HG02763 (cell line): ENCODE results near the gene METTL1.
"Not testable (repeated sequence)": the region's sequence is repeated elsewhere in the genome, so short reads cannot be mapped to it uniquely, and the experiment has no call there.

ENCODE experiments used
- ATAC-seq: cut with Tn5 transposase; IDR thresholded peaks from one replicate; pipeline ENCODE4 v1.9.1; 2021; ENCODE audit warnings: mild to moderate bottlenecking, moderate library complexity; ENCODE audit not compliant: unreplicated experiment

Gene METTL1

DNA sequence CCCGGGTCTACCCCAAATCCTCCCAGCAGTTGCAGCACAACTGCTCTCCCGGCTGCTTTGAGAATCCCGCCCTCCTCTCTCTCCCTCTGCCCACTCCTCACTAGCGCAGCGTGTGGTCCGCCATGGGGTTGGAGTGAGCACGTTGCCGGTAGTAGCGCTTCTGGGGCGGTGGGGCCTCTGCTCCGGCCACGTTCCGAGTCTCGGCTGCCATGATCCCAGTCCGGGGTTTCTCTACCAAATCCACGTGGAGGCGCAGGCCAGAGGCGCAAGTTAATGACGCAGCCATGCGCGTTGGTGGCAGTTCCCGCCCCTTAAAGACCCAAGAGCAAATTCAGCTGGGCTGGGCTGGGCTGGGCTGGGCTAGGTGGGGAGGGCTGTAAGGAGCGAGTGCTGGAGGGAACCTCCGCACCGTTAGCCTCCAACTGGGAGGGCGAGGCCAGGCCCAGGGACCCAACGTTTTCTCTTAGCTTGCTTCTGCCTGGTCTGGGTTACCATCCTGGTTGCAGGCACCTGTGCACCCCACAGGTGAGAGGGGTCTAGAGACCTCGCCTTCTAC is at the start of gene METTL1:
TSS of gene METTL1 (minus strand) at position 233 of the 556 bp plus-strand sequence. CDS start at position 211, 22 bp downstream.
- ATAC-seq: peak; percentile 76

DNA sequence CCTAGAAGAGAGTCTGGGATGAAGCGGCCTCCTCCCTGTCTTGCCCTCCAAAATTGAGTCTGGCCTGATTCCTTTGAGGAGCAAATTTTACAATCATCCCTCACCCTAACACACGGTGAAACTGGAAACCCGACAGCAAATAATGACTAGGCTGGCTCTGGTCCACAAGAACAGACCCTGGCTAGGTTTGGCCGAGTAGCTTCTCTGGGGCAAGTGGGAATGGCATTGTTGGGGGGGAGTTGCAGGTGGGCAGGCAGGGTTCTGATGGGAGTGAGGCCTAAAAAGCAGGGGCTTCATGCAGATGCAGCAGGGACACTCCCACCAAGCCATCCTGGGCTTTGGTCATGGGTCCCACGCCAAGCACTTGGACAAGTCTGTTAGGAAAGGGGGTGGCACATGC is 49.1 kb upstream of the METTL1 start:
- not testable (repeated sequence) for ATAC-seq

DNA sequence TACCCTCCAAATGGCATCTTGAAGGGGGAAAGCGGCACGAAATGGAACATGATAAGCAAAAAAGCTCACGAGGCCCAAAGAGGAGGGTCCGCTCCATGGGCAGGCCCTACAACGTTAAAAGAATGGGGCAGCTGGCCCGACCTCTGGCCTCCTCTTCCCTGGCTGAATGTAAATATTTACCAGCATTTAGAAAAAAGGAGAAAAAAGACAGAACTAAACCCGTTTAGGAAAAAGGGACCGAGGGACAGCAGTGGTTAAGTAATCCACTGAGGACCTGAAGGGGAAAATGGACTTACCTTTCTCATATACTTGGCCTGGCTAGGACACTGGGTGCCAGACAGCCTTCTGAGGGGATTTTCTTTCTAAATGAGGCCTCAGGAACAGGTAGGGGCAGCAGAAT is 48.2 kb upstream of the METTL1 start:
- not testable (repeated sequence) for ATAC-seq

DNA sequence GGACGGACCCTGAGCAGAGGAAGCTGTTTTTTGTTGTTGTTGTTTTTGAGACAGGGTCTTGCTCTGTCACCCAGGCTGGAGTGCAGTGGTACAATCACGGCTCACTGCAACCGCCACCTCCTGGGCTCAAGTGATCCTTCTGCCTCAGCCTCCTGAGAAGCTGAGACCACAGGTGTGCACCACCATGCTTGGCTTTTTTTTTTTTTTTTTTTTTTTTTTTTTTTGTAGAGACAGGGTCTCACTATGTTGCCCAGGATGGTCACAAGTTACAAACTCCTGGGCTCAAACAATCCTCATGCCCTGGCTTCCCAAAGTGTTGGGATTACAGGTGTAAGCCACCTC is 46.1 kb upstream of the METTL1 start:
- not testable (repeated sequence) for ATAC-seq

DNA sequence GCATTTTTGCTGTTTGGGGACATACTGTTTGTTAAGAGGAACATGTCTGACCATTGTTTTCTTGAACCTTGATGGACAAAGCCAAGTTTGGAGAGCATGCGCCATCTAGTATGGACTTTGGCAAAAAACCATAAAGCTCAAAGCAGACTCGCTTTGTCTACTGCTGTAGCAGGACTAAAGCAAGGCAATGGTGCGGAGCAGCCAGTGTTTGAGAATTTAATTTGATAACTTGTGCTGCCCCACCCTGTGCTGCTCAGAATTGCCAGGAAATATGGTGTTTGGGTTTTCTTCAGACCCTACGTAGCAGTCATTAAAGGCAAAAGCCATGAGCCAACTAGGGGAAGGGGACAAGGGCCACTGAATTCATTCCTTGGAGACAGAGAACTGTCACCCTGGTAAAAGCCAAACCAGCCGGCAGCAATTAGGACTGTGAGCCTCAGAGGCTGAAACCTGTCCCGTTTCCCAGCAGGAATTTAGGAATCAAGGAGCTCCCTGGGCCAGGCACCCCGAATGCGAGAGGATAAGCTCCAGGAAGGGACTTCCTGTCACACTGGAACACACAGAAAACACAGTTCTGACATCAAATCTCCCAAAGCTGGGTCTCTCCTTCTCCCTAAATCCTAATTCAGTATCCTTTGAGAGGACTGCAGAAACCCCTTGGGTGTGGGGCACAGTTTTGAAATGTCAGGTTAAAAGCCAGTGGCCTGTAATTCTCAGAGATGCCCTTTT is 45.5 kb upstream of the METTL1 start:
- no peak for ATAC-seq

DNA sequence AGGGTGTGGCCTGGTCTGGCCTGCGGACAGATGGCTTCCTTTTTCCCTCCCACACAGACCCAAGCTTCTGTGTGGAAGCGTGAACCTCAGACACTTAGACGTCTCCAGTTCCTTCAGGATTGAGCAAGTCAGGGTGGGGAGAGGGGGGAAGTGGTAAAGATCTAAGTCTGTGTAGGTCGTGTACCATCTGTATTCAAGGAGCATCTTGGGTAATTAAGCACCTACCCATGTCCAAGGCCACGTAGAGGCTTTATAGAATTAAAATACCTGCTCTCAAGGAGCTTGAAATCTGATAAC is 44.9 kb upstream of the METTL1 start:
- no peak for ATAC-seq

DNA sequence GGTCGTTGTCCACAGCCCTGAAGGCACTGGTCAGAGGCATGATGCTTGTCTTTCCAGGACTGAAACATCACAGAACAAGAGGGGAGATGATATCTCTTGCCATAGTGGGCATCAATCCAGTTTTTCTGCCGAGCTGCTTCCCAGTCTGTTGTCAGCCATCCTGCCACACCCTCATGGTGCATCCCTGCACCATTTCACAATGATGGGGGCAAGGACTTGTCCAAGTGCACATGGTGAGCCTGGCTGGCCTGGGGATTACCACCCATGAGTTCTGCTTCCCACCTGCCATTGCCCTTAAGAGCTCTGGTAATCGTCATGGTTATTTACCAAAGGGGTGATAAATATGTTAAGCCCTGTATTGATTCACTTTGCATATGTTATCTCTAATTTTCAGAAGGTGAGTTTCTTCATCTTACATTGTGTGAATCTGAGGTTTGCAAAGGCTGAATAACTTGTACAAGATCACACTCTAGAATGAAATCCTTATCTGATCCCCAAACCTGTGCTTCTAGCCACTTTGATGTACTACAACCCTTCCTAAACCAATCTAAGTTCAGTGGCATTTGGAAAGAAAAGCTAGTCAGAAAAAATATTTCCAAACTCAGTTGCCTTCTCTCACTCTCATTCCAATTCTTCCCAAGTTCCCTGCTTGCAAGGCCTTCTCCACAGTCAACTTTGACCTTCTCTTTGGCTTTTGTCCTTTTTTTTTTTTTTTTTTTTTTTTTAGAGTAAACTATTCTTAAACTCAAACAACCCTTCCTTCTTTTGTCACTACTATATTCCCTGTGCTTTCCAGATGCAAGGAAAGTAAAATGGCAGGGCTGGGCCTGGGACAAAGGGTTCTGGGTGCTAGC is 44.3 kb upstream of the METTL1 start:
- ATAC-seq: no peak

DNA sequence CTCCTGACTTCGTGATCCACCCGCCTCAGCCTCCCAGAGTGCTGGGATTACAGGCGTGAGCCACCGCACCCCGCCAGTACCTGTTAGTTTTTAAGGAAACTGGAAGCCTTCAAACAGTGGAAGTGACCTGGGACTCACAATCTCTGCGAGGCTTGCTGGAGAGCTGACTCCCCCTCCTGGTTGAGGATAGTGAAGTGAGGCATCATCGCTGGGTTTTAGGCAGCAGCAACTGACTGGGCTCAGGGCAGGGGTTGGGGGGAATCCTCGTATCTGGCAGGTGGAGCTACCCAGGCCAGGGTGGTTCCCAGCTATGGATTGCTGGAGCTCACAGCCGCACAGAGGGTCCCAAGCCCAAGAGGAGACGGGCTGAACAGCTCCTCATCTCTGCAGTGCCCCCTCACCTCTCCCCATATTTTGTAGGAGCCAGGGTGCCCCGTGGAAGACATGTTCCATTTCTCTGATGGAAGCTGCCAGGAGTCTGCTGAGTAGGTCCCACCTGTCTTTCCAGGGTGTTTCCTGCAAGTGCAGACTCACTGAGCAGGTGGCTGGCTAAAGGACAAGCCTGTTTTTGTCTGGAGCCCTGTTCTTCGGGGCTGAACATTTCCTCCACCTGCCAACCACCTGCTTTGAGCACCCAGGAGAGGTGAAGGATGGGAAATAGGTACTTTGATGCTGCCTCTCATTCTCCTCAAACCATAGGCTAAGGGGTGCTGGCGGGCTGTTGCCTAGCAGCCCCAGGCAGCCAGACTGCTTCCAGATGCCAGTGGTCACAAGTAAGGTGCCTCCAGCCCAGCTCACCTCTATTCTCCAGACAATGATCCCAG is 43.5 kb upstream of the METTL1 start:
- no peak for ATAC-seq

DNA sequence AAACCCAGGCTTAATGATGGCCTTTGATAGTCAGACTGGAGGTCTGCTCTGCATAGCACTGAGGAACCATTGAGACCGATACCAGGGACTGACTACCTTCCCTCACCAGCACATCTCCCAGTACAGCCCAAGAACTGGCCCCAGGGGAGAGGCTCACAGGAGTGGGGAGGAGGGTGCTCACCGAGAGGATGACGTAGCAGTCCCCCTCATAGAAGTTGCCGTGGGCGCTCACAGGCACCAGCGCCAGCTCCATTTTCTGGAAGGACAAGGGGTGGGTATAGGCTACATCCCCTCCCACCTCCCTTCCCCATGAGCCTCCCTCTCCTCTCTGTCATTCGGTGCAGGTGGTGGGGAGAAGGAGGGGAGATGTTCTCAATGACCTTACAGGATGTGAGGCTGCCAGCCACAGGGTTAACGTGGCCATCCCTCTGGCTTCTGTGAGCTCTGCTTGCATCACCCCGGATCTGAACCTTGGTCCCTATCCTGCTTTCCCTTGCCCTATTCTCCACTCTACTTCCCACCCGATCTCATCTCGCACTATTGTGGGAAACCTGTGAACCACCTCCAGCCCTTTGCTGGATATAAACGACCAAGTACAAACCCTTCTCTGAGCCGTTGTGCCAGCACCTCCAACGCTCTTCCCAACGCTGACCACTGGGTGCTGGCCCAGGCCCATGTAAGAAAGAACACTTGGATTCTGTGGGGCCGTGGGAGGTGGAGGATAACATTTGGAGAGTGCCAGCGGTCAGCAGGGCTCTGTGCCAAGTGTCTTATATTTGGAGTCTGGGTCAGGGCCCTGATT is 42.3 kb upstream of the METTL1 start:
- no peak for ATAC-seq

DNA sequence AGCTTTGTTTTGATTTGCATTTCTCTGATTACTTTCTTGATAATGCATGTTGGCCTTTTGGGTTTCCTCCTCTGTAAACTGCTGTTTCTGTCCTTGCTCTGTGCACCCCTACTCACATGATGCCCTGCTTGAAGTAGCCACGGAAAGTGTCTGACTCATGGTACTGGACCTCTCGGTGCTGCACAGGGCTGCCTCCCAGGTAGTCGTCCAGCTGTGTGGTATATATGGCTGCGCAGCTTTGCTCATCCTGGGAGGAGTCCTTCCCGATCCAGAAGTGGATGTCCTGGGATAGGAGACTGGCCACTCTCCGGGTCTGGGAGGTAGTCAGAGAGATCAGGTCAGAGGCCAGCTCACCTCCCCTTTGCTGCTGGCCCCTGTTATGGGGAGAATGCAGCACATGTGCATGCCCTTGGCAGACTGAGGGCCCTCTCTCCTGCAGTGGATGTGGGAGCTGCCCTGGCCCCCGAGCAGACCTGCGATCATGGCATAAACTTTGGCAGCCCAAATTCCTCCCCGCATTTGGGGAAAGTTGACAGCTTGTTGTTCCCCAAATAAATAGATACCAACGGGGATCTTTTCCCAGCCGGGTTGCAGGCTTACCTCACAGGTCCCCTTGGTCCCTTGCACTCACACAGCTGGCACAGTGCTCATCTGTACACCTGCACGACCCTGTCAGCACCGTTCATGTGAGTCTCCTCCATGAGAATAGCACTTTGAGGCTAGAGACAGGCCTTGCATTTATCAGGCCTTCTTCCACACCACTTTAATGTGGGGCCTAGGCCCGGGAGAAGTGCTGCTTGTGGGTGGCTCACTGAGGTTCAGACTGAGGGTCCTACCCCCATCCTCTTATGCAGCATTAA is 41.4 kb upstream of the METTL1 start:
- ATAC-seq: no peak

DNA sequence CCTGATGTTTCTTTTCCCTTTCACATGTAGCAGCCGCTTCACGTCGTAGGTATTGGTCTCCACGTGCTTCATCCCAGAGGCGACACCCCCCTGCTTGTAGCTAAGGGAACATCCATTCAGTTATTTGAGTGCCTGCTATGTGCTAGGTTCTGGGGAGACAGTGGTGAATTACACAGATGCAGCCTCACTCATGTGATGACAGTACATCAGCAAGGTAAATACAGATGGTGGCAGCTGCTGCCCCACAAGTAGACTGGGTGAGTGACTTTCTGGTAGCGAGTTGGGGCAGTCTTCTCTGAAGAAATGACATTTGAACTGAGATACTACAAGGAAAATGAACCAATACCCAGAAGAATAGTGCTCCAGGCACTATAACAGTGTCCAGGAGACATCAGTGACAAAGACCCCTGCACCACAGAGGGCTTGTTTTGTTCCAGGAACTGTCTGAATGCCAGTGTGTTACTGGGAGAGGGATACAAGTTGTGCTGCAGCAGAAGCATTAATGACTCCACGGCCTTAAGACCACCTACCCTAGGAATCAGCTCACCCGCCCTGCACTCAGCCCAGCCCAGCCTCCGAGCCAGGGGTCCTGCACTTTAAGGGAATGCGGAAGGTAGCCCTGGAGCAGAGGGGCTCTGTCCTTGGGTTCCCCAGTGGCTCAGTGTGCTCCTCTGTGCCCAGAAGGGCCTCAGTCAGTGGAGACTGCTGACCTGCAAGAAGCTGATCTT is 39.3 kb upstream of the METTL1 start:
- ATAC-seq: no peak

DNA sequence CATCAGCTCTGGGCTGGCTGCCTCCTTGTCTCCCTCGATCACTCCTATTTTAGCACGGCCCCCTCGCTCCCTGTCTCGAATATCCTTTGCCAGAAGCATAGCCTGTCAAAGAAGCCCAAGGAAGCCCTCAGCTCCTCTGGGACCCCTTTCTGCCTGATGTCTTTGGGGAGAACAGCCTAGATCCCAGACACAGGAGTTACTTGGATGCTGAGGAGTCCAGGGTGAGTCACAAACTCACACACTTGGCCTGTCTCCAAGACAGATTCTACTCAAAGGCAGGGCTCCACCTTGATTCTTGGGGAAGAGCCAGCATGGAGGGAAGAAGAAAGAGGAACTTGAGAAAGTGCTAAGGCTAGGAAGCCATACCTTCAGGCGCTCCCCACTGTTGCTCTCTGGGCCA is 38.5 kb upstream of the METTL1 start:
- ATAC-seq: no peak

DNA sequence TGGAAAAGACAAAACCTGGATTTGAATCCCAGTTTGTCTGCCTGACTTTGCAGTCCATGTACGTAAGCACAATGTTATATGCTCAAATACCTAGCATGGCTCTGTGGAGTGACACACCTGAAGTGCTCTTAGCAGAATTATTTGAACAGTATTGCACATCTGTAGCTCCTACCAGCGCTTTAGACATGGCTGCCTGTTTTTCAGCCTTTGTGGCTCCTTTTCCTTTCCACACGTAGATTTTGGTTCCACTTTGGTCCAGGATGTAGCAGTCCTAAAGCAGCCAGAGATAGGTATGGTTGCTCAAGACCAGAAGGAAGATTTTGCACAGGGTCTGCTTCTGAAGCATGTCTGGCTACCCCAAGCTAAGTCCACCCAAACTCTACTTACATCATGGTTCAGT is 37.5 kb upstream of the METTL1 start:
- ATAC-seq: no peak

DNA sequence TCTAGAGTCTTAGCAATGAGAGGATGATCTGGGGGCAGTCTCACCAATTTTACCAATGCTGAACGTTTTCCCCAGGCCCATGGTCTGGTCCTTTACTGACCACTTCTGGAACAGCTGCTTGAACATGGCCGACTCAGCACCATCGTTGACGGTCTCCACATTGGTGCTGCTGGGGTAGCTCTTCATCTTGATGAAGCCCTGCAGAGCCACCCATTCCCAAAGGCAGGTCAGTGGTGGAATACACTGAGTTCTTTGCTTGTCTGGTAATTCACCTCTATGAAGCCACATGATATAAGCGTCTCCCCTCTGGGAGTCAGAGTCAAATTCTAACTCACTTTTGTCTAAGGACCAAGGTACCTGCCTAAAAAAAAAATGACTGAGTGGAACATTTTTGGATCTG is 36.4 kb upstream of the METTL1 start:
- no peak for ATAC-seq

DNA sequence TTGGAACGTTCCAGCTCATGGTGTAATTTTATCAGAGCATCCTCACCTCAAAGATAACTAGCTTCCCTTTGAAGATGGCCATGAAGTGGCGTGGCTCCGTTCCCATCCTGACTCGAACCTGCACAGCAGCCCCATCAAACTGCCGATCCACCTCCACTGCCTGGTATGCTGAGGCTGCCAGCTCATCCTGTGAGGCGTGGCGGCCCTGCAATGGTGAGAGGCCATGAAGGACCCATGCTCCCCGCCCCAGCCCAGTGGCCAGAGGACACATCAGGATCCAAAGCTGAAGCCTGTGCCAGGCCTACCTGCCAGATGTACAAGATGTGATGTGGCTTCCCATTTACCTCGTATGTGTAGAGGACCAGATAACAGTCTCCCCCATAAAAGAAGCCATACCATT is 35.4 kb upstream of the METTL1 start:
- ATAC-seq: no peak

DNA sequence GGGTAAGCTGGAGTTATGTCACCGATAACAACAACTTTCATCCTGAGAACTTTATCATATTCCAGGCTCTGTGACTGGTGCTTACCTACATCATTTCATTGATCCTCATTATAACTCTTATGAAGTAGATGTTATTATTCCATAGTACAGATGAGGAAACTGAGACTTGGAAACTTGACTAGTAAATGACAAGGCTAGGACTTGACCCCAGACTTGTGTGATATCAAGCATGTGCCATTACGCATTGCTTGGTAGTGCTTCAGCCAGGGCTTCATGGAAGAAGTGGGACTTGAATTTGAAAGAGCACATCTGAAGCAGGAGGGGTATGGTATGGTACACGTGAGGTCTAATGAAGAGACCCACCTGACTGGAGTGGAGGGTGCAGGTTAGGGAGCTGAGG is 34.8 kb upstream of the METTL1 start:
- no peak for ATAC-seq

DNA sequence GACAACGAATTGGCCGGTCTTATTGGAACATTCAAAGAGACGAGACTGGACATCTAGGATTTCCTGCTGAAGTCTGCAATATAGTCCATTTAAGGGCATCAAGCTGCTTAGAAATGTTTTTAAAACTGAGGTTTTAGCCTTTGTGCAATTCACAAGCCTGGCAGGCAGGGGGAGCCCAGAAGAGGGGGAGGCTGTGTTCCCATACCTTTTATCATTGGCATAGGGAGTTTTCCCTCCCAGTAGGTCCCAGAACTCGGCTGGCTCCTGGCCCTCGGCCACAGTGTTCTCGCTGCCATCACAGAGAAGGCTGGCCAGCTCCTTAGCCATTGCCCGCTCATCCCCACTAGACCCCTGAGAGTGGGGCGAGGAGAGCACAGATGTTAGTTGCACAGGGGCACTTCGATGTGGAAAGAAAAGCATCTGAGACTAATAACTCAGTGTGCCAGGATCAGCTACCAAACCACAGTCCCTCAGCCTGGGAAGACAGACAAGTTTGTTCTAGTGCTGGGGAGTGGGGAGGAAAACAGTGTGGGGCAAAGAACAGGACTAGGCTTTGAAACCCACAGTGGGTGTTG is 31.5 kb upstream of the METTL1 start:
- no peak for ATAC-seq

DNA sequence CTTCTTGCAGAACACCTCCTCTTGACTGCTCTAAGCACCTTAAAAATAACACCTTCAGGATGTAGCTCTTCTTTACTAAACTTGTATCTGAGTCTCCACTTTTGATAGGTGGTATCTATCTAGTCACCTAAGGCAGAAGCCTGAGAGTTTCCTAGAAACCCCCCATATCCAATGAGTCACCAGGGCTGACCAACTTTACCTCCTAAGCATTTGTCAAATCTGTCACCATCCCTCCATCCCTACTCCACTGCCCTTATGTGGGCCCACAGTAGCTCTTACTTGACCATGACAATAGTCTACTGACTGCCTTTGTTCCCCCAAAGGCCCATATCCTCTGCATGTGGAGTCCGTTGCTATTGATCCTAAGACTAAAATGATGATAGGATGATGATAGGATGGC is 30.7 kb upstream of the METTL1 start:
- no peak for ATAC-seq

DNA sequence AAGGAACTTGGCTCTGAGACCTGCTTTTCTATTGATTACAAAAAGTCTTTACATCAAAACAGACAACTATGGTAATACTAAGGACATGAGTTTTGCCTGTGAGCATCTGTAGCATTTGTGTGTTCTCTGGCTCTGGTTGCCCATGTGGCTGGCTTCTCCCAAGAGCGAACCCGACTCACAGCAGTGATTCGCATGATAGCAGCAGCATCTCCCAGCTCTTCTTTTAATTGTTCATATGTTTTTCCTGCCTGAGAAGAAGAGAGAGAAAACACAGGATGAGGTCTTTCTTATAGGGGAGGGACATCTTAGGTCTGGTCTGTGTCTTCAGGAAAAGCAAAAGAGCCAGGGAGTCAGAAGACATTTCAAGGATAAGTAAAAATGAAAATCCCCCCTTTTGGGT is 29.1 kb upstream of the METTL1 start:
- no peak for ATAC-seq
